Rectal smooth muscle tissue (tissue), 1 donor: ENCODE results near the gene RHOD.
A peak's percentile ranks its signal among the peaks of the same experiment; 100 is the strongest.

Experiments used
- H3K27ac ChIP-seq: one replicate; pipeline ENCODE4 v1.7.0; 2013; ENCODE audit warnings: low read depth, low read length, inconsistent platforms
- H3K27me3 ChIP-seq: one replicate; pipeline ENCODE4 v1.7.0; 2013; ENCODE audit warnings: low read length; ENCODE audit not compliant: control insufficient read depth, insufficient read depth
- H3K36me3 ChIP-seq: one replicate; pipeline ENCODE4 v1.7.0; 2013; ENCODE audit warnings: low read length; ENCODE audit not compliant: control insufficient read depth, insufficient read depth
- H3K4me1 ChIP-seq: one replicate; pipeline ENCODE4 v1.7.0; 2013; ENCODE audit warnings: low read length; ENCODE audit not compliant: control insufficient read depth, insufficient read depth
- H3K4me3 ChIP-seq: one replicate; pipeline ENCODE4 v1.7.0; 2013; ENCODE audit warnings: low read length
- H3K9ac ChIP-seq: one replicate; pipeline ENCODE4 v1.7.0; 2013; ENCODE audit warnings: low read length

The RHOD gene

DNA sequence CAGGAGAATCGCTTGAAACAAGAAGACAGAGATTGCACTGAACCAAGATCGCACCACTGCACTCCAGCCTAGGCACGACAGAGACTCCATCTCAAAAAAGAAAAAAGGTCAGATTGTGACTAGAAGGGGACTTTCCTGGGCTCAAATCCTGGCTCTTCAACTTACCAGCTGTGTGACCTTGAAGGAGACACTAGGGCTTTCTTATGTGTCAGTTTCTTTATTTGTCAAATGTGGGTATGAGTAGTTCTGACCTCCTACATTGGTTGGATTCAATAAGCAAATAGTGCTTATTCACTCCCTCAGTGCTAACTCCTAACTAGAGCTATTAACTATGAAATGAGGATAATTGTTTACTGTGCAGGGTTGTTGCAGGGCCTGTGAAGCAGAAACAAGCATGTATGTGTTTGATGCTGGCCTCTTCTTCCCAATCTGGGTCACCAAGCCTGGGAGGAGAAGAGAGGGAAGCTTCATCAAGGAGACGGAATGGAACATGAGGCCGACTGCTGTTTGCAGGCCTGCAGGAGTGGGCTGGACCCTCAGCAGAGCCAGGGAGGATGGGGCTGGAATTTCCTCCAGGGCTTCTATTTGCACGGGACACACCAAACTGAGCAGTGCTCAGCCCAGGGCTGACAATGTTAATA is 22.5 kb downstream of the RHOD start:
- no peaks in the 10 kb centered on the region for H3K27me3 ChIP-seq
- no peak overlapping the region for H3K9ac ChIP-seq
- no peak overlapping the region for H3K4me3 ChIP-seq
- H3K27ac ChIP-seq, result no peak overlapping the region
- H3K36me3 ChIP-seq, result no peaks in the 10 kb centered on the region
- H3K4me1 ChIP-seq, result no peaks in the 10 kb centered on the region

DNA sequence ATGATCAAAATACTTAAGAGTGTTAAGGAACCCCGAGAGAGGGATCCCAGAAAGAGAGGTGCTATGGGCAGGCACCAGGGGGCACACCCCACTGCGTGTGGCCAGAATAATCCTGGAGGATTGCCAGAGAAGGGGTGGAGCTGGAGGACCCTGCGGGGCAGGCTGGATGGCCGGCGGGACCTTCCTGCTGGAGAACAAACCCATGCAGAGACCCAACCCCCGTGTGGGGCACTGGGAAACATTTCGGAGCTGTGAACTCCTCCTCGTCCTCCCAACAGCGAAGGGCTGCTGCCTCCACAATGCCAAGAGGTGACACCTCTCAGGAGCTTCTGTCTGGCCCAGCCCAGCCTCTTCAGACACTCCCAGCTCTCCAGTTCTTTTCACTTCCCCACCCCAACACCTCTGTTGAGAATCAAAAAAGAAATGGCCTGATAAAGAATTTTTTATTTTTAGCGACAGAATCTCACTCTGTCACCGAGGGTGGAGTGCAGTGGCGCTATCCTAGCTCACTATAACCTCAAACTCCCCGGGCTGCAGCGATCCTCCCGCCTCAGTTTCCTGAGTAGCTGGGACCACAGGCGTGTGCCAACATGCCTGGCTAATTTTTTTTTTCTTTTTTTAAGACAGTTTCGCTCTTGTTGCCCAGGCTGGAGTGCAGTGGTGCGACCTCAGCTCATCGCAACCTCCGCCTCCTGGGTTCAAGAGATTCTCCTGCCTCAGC is 25.6 kb downstream of the RHOD start:
- H3K36me3 ChIP-seq, result no peaks in the 10 kb centered on the region
- no peaks in the 10 kb centered on the region for H3K4me1 ChIP-seq
- H3K9ac ChIP-seq, result no peak overlapping the region
- no peak overlapping the region for H3K27ac ChIP-seq
- no peak overlapping the region for H3K4me3 ChIP-seq
- no peaks in the 10 kb centered on the region for H3K27me3 ChIP-seq

DNA sequence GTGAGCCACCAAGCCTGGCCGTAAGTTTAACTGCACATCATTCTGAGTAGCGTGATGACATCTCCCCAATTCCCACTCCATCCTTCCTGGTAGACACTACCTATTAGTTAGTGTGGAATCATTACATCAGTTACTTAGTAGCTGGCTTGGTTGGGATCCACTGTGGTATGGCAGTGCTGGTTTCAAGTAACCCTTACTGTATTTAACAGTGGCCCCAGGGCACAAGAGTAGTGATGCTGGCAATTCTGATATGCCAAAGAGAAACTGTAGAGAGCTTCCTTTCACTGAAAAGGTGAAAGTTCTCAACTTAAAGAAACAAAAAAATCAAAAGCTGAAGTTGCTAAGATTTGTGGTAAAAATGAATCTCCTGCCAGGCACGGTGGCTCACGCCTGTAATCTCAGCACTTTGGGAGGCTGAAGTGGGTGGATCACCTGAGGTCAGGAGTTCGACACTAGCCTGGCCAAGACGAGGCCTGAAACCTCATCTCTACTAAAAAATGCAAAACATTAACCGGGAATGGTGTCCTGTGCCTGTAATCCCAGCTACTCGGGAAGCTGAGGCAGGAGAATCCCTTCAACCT is 27.2 kb downstream of the RHOD start:
- no peak overlapping the region for H3K9ac ChIP-seq
- H3K4me1 ChIP-seq, result no peaks in the 10 kb centered on the region
- H3K27ac ChIP-seq, result no peak overlapping the region
- H3K4me3 ChIP-seq, result no peak overlapping the region
- H3K27me3 ChIP-seq, result no peaks in the 10 kb centered on the region
- no peaks in the 10 kb centered on the region for H3K36me3 ChIP-seq

DNA sequence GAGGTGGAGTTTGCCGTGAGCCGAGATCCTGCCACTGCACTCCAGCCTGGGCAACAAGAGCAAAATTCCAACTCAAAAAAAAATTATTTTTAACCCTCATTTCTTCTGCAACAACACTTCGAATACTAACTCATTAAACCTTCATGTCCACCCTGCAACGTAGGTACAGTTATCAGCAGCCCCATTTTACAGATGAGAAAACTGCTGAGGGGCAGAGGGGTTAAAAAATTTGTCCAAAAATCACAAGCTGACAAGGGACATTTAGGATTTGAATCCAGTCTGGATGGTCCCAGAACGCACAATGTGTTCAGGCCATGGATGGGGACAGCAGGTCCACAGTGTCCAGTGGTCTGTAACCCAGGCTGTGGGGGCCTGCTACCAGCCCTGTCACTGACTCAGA is 29.0 kb downstream of the RHOD start:
- H3K27ac ChIP-seq, result no peak overlapping the region
- H3K4me3 ChIP-seq, result no peak overlapping the region
- H3K36me3 ChIP-seq, result no peaks in the 10 kb centered on the region
- no peaks in the 10 kb centered on the region for H3K27me3 ChIP-seq
- no peak overlapping the region for H3K9ac ChIP-seq
- no peaks in the 10 kb centered on the region for H3K4me1 ChIP-seq

DNA sequence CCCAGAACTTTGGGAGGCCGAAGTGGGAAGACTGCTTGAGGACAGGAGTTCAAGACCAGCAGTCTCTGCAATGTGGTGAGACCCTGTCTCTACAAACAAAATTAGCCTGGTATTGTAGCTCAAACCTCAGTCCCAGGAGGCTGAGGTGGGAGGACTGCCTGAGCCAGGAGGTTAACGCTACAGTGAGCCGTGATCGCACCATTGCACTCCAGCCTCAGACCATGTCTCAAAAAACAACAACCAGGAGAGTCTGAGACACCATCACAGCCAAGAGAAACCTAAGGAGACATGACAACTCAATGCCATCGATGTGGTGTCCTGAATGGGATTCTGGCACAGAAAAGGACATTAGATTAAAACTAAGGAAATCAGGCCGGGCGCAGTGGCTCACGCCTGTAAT is 34.1 kb downstream of the RHOD start:
- no peaks in the 10 kb centered on the region for H3K27me3 ChIP-seq
- no peaks in the 10 kb centered on the region for H3K4me1 ChIP-seq
- no peak overlapping the region for H3K9ac ChIP-seq
- H3K4me3 ChIP-seq, result no peak overlapping the region
- H3K27ac ChIP-seq, result no peak overlapping the region
- H3K36me3 ChIP-seq, result no peaks in the 10 kb centered on the region

DNA sequence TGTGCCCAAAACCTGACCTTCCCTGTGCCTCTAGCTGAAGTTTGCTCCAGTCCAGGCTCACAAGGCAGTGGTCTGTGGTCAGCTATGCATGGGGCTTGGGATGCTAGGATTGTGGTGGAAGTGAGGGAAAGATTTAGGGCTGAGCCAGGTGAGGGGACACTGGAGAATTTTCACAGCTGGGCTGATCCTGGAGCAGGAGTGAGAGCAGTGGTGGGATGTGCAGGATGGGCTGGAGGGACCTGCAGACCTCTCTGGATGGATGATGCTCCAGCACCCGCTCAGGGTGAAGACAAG is 38.5 kb downstream of the RHOD start:
- Histone ChIP-seq H3K9ac (no peak overlapping the region), H3K27me3 (no peaks in the 10 kb centered on the region), H3K36me3 (no peaks in the 10 kb centered on the region), H3K27ac (no peak overlapping the region), H3K4me3 (no peak overlapping the region), H3K4me1 (no peaks in the 10 kb centered on the region)

DNA sequence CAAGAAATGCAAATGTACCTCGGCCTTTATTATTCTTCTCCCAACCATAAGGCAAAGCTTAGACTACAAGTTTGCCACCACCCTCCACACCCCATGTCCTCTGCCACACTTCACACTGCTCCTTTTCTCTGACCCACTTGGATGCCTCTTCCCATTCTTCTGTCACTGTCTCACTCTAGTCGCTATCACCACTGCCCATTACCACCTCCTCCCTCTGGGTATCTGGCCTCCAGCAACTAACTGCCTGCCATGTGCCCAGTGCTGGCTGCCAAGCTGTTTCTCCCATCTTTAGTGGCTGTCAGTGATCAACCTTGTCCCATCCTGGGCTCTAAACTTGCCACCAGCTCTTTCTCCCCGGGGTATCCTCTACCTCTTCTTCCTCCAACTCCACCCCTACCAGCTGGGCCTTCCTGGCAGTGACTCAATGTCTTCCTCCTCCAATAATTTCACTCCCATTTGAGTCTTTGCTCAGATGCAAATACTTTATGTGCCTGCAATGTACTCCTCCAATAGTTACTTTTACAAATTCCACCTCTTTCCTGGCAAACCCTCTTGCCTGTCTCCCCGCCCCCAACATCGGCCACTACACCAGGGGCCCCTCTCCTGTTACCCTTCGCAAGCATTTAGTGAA is 42.3 kb downstream of the RHOD start:
- Histone ChIP-seq H3K4me1 (no peaks in the 10 kb centered on the region), H3K4me3 (no peak overlapping the region), H3K36me3 (no peaks in the 10 kb centered on the region), H3K27ac (no peak overlapping the region), H3K27me3 (no peaks in the 10 kb centered on the region), H3K9ac (no peak overlapping the region)

GRCh38 chr11:67099831-67100324 is 43.2 kb downstream of the RHOD start:
- Histone ChIP-seq H3K4me3 (no peak overlapping the region), H3K36me3 (no peaks in the 10 kb centered on the region), H3K27me3 (no peaks in the 10 kb centered on the region), H3K4me1 (no peaks in the 10 kb centered on the region), H3K27ac (no peak overlapping the region), H3K9ac (no peak overlapping the region)

DNA sequence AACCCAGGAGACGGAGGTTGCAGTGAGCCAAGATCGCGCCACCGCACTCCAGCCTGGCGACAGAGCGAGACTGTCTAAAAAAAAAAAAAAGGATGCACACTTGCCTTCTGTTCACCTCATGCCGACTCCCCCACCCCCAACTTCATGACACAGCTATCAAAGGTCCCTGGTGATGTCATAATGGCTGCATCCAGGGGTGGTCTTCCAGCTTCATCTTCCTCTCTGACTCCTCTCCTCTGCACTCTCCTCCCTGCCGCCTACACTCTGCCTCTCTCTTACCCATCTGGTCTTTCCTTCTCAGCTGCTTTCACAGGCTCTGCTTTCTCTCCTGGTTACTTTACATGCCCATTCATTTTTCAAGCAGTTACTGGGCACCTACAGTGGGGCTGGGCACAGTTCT is 46.0 kb downstream of the RHOD start:
- no peaks in the 10 kb centered on the region for H3K27me3 ChIP-seq
- H3K4me3 ChIP-seq, result no peak overlapping the region
- no peaks in the 10 kb centered on the region for H3K36me3 ChIP-seq
- no peak overlapping the region for H3K27ac ChIP-seq
- H3K9ac ChIP-seq, result no peak overlapping the region
- H3K4me1 ChIP-seq, result no peaks in the 10 kb centered on the region

- Histone ChIP-seq H3K4me1 (no peaks in the 10 kb centered on the region), H3K27me3 (no peaks in the 10 kb centered on the region), H3K27ac (no peak overlapping the region), H3K36me3 (no peaks in the 10 kb centered on the region), H3K4me3 (no peak overlapping the region), H3K9ac (no peak overlapping the region)
Measured at GRCh38 chr11:67105964-67106363, 49.3 kb downstream of the RHOD start.

- Histone ChIP-seq H3K4me3 (no peak overlapping the region), H3K36me3 (no peaks in the 10 kb centered on the region), H3K27me3 (no peaks in the 10 kb centered on the region), H3K9ac (no peak overlapping the region), H3K27ac (peak overlapping the region; percentile 70), H3K4me1 (peaks cover 7% of the 10 kb centered on the region)
Measured at GRCh38 chr11:67111261-67111660, 54.6 kb downstream of the RHOD start.

- Histone ChIP-seq H3K4me3 (no peak overlapping the region), H3K27ac (no peak overlapping the region), H3K4me1 (peaks cover 8% of the 10 kb centered on the region), H3K27me3 (no peaks in the 10 kb centered on the region), H3K9ac (no peak overlapping the region), H3K36me3 (no peaks in the 10 kb centered on the region)
Measured at GRCh38 chr11:67113231-67113721, 56.6 kb downstream of the RHOD start.
